ENCODE results near the gene UPK2.

UPK2 gene

GRCh38 chr11:119000906-119001305 lies 44.8 kb downstream of the UPK2 start:
- Histone ChIP-seq H3K9me3 (ENCODE audit: low read length) (no peaks in the 10 kb centered on the region), H3K4me1 (ENCODE audit: insufficient read depth, low read length, severe bottlenecking) (peaks cover 21% of the 10 kb centered on the region), H3K79me2 (ENCODE audit: insufficient read depth, low read length) (peaks cover 4% of the 10 kb centered on the region; the same call in 1 of the 2 replicates), H2AFZ (ENCODE audit: low read length) (no peak overlapping the region), H3K4me2 (ENCODE audit: low read length) (no peak overlapping the region), H3K9me2 (ENCODE audit: low read depth, low read length) (no peaks in the 10 kb centered on the region), H3K27me3 (ENCODE audit: insufficient read depth, low read length) (no peaks in the 10 kb centered on the region), H4K20me1 (ENCODE audit: insufficient read depth, low read length) (no peaks in the 10 kb centered on the region), H3K4me3 (ENCODE audit: low read depth, low read length, poor library complexity, severe bottlenecking) (no peak overlapping the region), H3K9ac (ENCODE audit: low read length) (no peak overlapping the region), H3F3A (ENCODE audit: insufficient read depth, low read length) (no peaks in the 10 kb centered on the region), H3K27ac (ENCODE audit: low read depth, low read length, poor library complexity, severe bottlenecking) (no peak overlapping the region), H3K36me3 (ENCODE audit: insufficient read depth, low read length) (peaks cover 40% of the 10 kb centered on the region)
- TF ChIP-seq CTCF (IDR thresholded peaks at IDR 0.05; ENCODE audit: low read length) (no peak), EZH2 (IDR thresholded peaks at IDR 0.05; ENCODE audit: borderline replicate concordance, low read length) (no peak)

- no peak overlapping the region for H2AFZ ChIP-seq (ENCODE audit: low read length)
- H3F3A ChIP-seq (ENCODE audit: insufficient read depth, low read length), result no peaks in the 10 kb centered on the region
- no peaks in the 10 kb centered on the region for H4K20me1 ChIP-seq (ENCODE audit: insufficient read depth, low read length)
- H3K4me1 ChIP-seq (ENCODE audit: insufficient read depth, low read length, severe bottlenecking), result no peaks in the 10 kb centered on the region
- no peaks in the 10 kb centered on the region for H3K79me2 ChIP-seq (ENCODE audit: insufficient read depth, low read length)
- no peaks in the 10 kb centered on the region for H3K9me3 ChIP-seq (ENCODE audit: low read length)
- no peak overlapping the region for H3K9ac ChIP-seq (ENCODE audit: low read length)
- H3K27ac ChIP-seq (ENCODE audit: low read depth, low read length, poor library complexity, severe bottlenecking), result no peak overlapping the region
- H3K27me3 ChIP-seq (ENCODE audit: insufficient read depth, low read length), result no peaks in the 10 kb centered on the region
- TF ChIP-seq EZH2 (IDR thresholded peaks at IDR 0.05; ENCODE audit: borderline replicate concordance, low read length) (no peak), CTCF (IDR thresholded peaks at IDR 0.05; ENCODE audit: low read length) (no peak)
- no peak overlapping the region for H3K4me3 ChIP-seq (ENCODE audit: low read depth, low read length, poor library complexity, severe bottlenecking)
- H3K4me2 ChIP-seq (ENCODE audit: low read length), result no peak overlapping the region
- H3K9me2 ChIP-seq (ENCODE audit: low read depth, low read length), result no peaks in the 10 kb centered on the region
- peaks cover 30% of the 10 kb centered on the region for H3K36me3 ChIP-seq (ENCODE audit: insufficient read depth, low read length)
Observed at GRCh38 chr11:119006656-119007055, 50.6 kb downstream of the UPK2 start.

Measured in OCI-LY1 (cell line).